HepG2 (cell line): Measurements from ENCODE around the gene PLA2G12B. TPM values are rescaled to one million over a fixed set of nuclear protein-coding genes. Genes with fewer than 3 reads are reported as not detected.

Source experiments
- ATAC-seq: fragments of 200-7000 bp; cut with Tn5 transposase; 3 replicates; pipeline ENCODE4 v1.9.1; 2020; ENCODE audit warnings: mild to moderate bottlenecking, moderate library complexity
- BruUV-seq: library from RNA; stranded (reverse); fragments of 400-500 nt; replicated peaks from 2 replicates; lab custom pipeline; 2021; lab: Mats Ljungman, UMichigan
- CTCF ChIA-PET: fragments of 300-600 bp; formaldehyde crosslinking; extraction: SDS; loops from one replicate; lab custom pipeline; 2021; ENCODE audit warnings: low total read pairs, inconsistent platforms, low intra/inter-chr PET ratio; lab: Yijun Ruan, JAX
- POLR2A ChIA-PET: fragments of 350-600 bp; sonication (Branson Sonifier 250); formaldehyde crosslinking; loops from one replicate; lab custom pipeline; 2020; ENCODE audit warnings: antibody characterized with exemption, inconsistent platforms; lab: Yijun Ruan, JAX
- DNase-seq: peaks from one replicate; pipeline ENCODE4 v3.0.0-alpha.2; 2015; ENCODE audit warnings: low spot score
- FAIRE-seq: peaks from 3 replicates; lab custom pipeline; 2011; peaks lifted over from hg19 to GRCh38; lab: Jason Lieb, UNC
- H2AFZ ChIP-seq: one replicate; pipeline ENCODE4 v1.6.1; 2011; ENCODE audit warnings: low read length, inconsistent platforms
- H3K27ac ChIP-seq: fragments of 300-600 bp; 3 replicates; pipeline ENCODE4 v1.8.0; 2011; ENCODE audit warnings: mixed run types, mild to moderate bottlenecking, mixed read lengths, low read length, inconsistent platforms; ENCODE audit not compliant: insufficient read depth; ENCODE audit errors: extremely low read length
- H3K27me3 ChIP-seq, 2 experiments: fragments of 200-600 bp in 1 of 2; 2 replicates in 1 of 2; 3 replicates in 1 of 2; pipeline versions ENCODE4 v1.6.0 to v1.8.0; 2011; ENCODE audit warnings: low read length in 2 of 2, mild to moderate bottlenecking in 2 of 2, moderate library complexity in 2 of 2, inconsistent platforms in 1 of 2; ENCODE audit not compliant: insufficient read depth in 2 of 2, control insufficient read depth in 1 of 2
- H3K36me3 ChIP-seq, 2 experiments: fragments of 200-600 bp in 1 of 2; replicated peaks in 1 of 2; 2 replicates in 1 of 2; 3 replicates in 1 of 2; pipeline versions ENCODE4 v1.5.1 to v1.8.0; 2011; ENCODE audit warnings: low read length in 2 of 2, inconsistent platforms in 1 of 2; ENCODE audit not compliant: insufficient read depth in 2 of 2, control insufficient read depth in 1 of 2
- H3K4me1 ChIP-seq: 2 replicates; pipeline ENCODE4 v1.5.1; 2012; ENCODE audit warnings: low read length, inconsistent platforms; ENCODE audit not compliant: insufficient read depth
- H3K4me2 ChIP-seq: 2 replicates; pipeline ENCODE4 v1.6.0; 2011; ENCODE audit warnings: low read depth, low read length, inconsistent platforms
- H3K4me3 ChIP-seq, 3 experiments: fragments of 200-600 bp in 1 of 3; sonication (generic), shearing (Covaris generic) in 1 of 3; replicated peaks in 1 of 3; 2 replicates each; pipeline ENCODE4 v1.5.1; 2011 to 2016; ENCODE audit warnings: low read length in 3 of 3, inconsistent platforms in 2 of 3, low read depth in 2 of 3, mild to moderate bottlenecking in 2 of 3, control low read depth in 1 of 3, mixed read lengths in 1 of 3; ENCODE audit not compliant: insufficient read depth in 1 of 3
- H3K79me2 ChIP-seq: one replicate; pipeline ENCODE4 v1.6.1; 2011; ENCODE audit warnings: low read length, inconsistent platforms; ENCODE audit not compliant: insufficient read depth
- H3K9ac ChIP-seq: 2 replicates; pipeline ENCODE4 v1.6.0; 2011; ENCODE audit warnings: mild to moderate bottlenecking, low read depth, low read length, inconsistent platforms; ENCODE audit not compliant: insufficient read depth
- H3K9me3 ChIP-seq: 2 replicates; pipeline ENCODE4 v1.5.1; 2012; ENCODE audit warnings: mild to moderate bottlenecking, low read length
- H4K20me1 ChIP-seq: 2 replicates; pipeline ENCODE4 v1.6.0; 2011; ENCODE audit warnings: inconsistent platforms, mild to moderate bottlenecking, low read length, moderate library complexity; ENCODE audit not compliant: insufficient read depth
- CTCF ChIP-seq: sonication (generic); formaldehyde crosslinking; IDR thresholded peaks from 2 replicates; pipeline ENCODE4 v1.5.0; 2020; ENCODE audit warnings: mild to moderate bottlenecking, missing genetic modification reagents, moderate library complexity
- ERF ChIP-seq: IDR thresholded peaks from 2 replicates; pipeline ENCODE4 v1.6.1; 2018; ENCODE audit warnings: missing biosample characterization, missing genetic modification reagents
- MEIS1 ChIP-seq: sonication (generic); formaldehyde crosslinking; IDR thresholded peaks from 2 replicates; pipeline ENCODE4 v1.9.0; 2021; ENCODE audit warnings: mild to moderate bottlenecking, missing genetic modification reagents, moderate library complexity, borderline replicate concordance
- NAIF1 ChIP-seq: sonication (generic); formaldehyde crosslinking; IDR thresholded peaks from 2 replicates; pipeline ENCODE4 v1.5.0; 2020; ENCODE audit warnings: mild to moderate bottlenecking, missing genetic modification reagents, borderline replicate concordance
- POLR2G ChIP-seq: fragments of 200-400 bp; formaldehyde crosslinking; IDR thresholded peaks from 2 replicates; pipeline ENCODE4 v1.6.1; 2018; ENCODE audit warnings: mild to moderate bottlenecking, low read depth, low read length, moderate library complexity
- RAD51 ChIP-seq: fragments of 450-650 bp; IDR thresholded peaks from 2 replicates; pipeline ENCODE4 v1.6.1; 2016; ENCODE audit warnings: borderline replicate concordance
- ZNF121 ChIP-seq: sonication (generic); formaldehyde crosslinking; IDR thresholded peaks from 2 replicates; pipeline ENCODE4 v1.5.0; 2020; ENCODE audit warnings: mild to moderate bottlenecking, missing genetic modification reagents
- ZNF317 ChIP-seq: sonication (generic); formaldehyde crosslinking; IDR thresholded peaks from 2 replicates; pipeline ENCODE4 v1.5.0; 2020; ENCODE audit warnings: mild to moderate bottlenecking, missing genetic modification reagents
- ZNF780A ChIP-seq: sonication (generic); formaldehyde crosslinking; IDR thresholded peaks from 2 replicates; pipeline ENCODE4 v1.8.0; 2022; ENCODE audit warnings: mild to moderate bottlenecking, missing genetic modification reagents, moderate library complexity
- in situ Hi-C: cut with HindIII; loops from 2 replicates; pipeline ENCODE4 v1.10.0; 2017; ENCODE audit warnings: low pct_unique_long_range_greater_than_20kb; ENCODE audit not compliant: extremely low pct_ligation_motif_present
- intact Hi-C: fragments of 100-400 bp; cut with micrococcal nuclease; formaldehyde crosslinking; loops from one replicate; pipeline ENCODE4 v1.10.0; 2022; ENCODE audit not compliant: unreplicated experiment
- polyA plus RNA-seq, 8 experiments: library from polyadenylated mRNA; depleted of rRNA in 3 of 8; stranded (reverse) in 7 of 8; unstranded in 1 of 8; fragments of >200 nt; fragmentation: Illumina TruSeq in 4 of 8; extraction: Trizol in 4 of 8; gene quantifications; 2 replicates each; pipeline versions ENCODE4 v1.2.1 to v1.2.3, GENCODE V29; 2011 to 2016; ENCODE audit warnings: low read depth in 4 of 8, missing spikeins in 1 of 8, mixed read lengths in 1 of 8; ENCODE audit not compliant: insufficient read depth in 1 of 8
- total RNA-seq, 5 experiments: library from RNA; depleted of rRNA; stranded (reverse); fragments of >200 nt; fragmentation: Illumina TruSeq; extraction: Trizol; gene quantifications; 2 replicates each; pipeline ENCODE4 v1.2.3, GENCODE V29; 2016; ENCODE audit warnings: low read depth in 1 of 5

The PLA2G12B gene
- total and polyA plus RNA-seq, 2 of the 13 experiments (the other 11 are each of a cell fraction or from before 2014, with no cell fraction given) = 7.7 to 38.0 TPM

DNA sequence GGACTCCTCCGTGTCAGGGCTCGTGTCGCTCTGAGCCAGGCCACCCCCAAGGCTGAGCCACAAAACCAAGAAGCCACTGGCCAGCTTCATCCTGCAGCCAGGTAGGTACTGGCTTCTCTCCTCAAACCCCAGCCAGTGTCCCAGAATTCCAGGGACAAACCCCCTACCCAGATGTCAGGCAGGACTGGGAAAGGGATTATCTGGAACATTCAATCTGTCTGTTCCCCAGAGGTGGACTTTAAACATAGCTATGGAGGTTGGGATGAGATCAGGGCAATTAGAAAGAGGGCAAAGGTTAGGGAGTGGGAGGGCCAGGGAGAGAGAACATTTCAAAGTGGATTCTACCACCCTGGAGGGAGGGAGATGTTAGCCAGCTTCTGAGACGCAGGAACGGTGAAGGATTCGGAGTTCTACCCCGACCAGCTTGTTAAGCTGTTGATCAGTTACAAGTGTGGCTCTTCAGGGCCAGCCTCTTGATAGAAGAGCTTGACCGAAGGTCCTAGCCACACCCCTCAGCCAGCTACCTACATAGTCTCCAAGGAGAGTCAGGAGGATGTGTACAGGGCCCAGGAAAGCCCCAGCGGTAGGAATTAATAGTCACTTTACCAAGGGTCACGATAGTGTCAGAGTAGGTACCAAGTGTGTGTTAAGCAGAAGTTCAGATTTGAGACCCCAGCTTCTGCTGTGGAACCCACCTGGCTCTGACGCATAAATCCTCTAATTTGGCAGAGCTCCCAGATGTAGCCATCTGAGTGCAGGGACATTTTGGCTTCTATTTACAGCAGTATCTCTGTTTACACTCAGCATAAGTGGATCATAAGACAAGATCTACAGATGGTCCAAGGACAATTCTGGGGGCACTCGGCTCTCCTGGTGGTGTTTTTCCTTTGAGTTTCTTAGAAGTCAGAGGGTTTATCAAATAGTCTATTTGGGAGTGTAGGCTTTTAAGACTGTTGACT lies at the start of gene PLA2G12B (continued):
- TF ChIP-seq MEIS1 (CRISPR knock-in tag) (no peak), CTCF (0 out of 2 replicates have a peak, but pooled peaks have one; percentile 24), ZNF317 (CRISPR knock-in tag) (no peak), NAIF1 (CRISPR knock-in tag) (no peak), RAD51 (no peak), POLR2G (peak; percentile 43; the same call in 1 of the 2 replicates)

- Histone ChIP-seq H3K4me1 (no peaks in the 10 kb centered on the region), H2AFZ (no peak overlapping the region), H3K36me3 (peaks cover 6 to 25% of the 10 kb centered on the region in 2 experiments; a peak in 4 of 5 replicates), H3K27me3 (no peaks in the 10 kb centered on the region), H3K4me2 (no peak overlapping the region), H4K20me1 (no peaks in the 10 kb centered on the region), H3K4me3 (no peak overlapping the region), H3K79me2 (no peaks in the 10 kb centered on the region), H3K27ac (no peak overlapping the region), H3K9ac (no peak overlapping the region), H3K9me3 (no peaks in the 10 kb centered on the region)
- DNase-seq (no peak), ATAC-seq (no peak), FAIRE-seq (no peak)
- CTCF ChIA-PET = no interaction called here
- in situ Hi-C loops (no loop called here), intact Hi-C loops (no loop called here)
- BruUV-seq = no TSS peak
- TF ChIP-seq ERF (CRISPR knock-in tag) (no peak), ZNF780A (no peak), ZNF121 (0 out of 2 replicates have a peak, but pooled peaks have one; percentile 53)
- POLR2A ChIA-PET = no interaction called here
Observed at GRCh38 chr10:73003822-73004221, 49.2 kb upstream of the PLA2G12B start.
